Neutrophil (primary cell): Measurements from ENCODE around the gene EHD3.

ENCODE experiments used
- H3K27ac ChIP-seq: fragments of 200-600 bp; sonication (generic); 2 replicates; pipeline ENCODE4 v1.5.1; 2016; ENCODE audit warnings: mild to moderate bottlenecking, moderate library complexity
- H3K27me3 ChIP-seq: fragments of 200-600 bp; sonication (generic); 2 replicates; pipeline ENCODE4 v1.6.0; 2016; ENCODE audit warnings: mild to moderate bottlenecking
- H3K36me3 ChIP-seq: fragments of 200-600 bp; sonication (generic); 2 replicates; pipeline ENCODE4 v1.5.1; 2017
- H3K4me1 ChIP-seq, 2 experiments: fragments of 200-600 bp in 1 of 2; sonication (generic) in 1 of 2; 1 replicate in 1 of 2; 2 replicates in 1 of 2; pipeline versions ENCODE4 v1.5.1 to v1.6.1; 2013 to 2016; ENCODE audit warnings: low read depth in 1 of 2, low read length in 1 of 2, mild to moderate bottlenecking in 1 of 2, moderate library complexity in 1 of 2; ENCODE audit not compliant: control insufficient read depth in 1 of 2, insufficient read depth in 1 of 2
- H3K4me3 ChIP-seq, 2 experiments: fragments of 200-600 bp in 1 of 2; sonication (generic) in 1 of 2; 1 replicate in 1 of 2; 2 replicates in 1 of 2; pipeline ENCODE4 v1.5.1; 2013 to 2016; ENCODE audit warnings: low read depth in 1 of 2, low read length in 1 of 2, mild to moderate bottlenecking in 1 of 2, moderate library complexity in 1 of 2
- H3K9me3 ChIP-seq: fragments of 200-600 bp; sonication (generic); 2 replicates; pipeline ENCODE4 v1.5.1; 2016
- TF ChIP-seq, protein P1 (sequence below): fragments of 200-600 bp; sonication (generic); IDR thresholded peaks from 2 replicates; pipeline ENCODE4 v1.5.1; 2016; ENCODE audit warnings: antibody characterized with exemption

EHD3 gene

DNA sequence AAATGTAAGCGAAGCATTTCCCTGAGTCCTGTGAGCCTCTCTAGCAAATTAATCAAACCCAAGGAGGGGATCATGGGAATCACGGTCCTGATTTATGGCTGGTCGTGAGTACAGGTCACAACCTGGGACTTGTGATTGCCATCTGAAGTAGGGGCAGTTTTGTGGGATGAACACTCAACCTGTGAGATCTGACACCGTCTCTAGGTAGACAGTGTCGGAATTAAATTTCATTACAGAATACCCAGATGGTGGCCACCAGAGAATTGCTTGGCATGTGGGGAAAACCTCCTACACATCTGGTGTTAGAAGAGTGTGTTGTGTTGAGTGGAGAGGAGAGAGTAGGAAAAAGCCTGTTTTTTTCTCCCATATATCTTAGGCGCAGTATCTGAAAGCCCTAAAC, 29.2 kb upstream of the EHD3 start:
- H3K9me3 ChIP-seq: no peaks in the 10 kb centered on the region
- TF ChIP-seq, protein P1, sequence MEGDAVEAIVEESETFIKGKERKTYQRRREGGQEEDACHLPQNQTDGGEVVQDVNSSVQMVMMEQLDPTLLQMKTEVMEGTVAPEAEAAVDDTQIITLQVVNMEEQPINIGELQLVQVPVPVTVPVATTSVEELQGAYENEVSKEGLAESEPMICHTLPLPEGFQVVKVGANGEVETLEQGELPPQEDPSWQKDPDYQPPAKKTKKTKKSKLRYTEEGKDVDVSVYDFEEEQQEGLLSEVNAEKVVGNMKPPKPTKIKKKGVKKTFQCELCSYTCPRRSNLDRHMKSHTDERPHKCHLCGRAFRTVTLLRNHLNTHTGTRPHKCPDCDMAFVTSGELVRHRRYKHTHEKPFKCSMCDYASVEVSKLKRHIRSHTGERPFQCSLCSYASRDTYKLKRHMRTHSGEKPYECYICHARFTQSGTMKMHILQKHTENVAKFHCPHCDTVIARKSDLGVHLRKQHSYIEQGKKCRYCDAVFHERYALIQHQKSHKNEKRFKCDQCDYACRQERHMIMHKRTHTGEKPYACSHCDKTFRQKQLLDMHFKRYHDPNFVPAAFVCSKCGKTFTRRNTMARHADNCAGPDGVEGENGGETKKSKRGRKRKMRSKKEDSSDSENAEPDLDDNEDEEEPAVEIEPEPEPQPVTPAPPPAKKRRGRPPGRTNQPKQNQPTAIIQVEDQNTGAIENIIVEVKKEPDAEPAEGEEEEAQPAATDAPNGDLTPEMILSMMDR: no peak

DNA sequence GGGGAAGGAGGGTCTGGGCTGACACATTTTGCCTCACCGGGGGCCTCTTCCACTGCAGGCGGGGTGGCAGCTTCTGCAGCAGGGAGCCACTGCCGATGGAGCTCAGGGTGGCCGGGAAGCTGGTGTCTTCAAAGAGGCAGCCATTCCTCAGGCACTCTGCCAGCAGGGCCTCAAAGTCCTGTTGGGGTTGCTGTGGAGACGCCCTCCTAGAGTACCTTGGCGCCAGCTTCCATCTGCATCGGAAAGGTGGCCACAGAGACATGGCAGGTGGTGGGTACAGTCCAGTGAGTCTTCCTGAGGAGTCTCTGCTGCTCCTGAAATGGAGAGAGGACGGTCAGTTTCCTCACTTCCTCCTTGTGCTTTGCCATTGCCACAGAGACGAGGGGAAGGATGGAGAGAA, 28.8 kb upstream of the EHD3 start:
- Histone ChIP-seq H3K27ac (no peak overlapping the region), H3K4me1 (no peaks in the 10 kb centered on the region), H3K36me3 (no peaks in the 10 kb centered on the region), H3K4me3 (no peak overlapping the region), H3K9me3 (no peaks in the 10 kb centered on the region), H3K27me3 (no peaks in the 10 kb centered on the region)
- TF ChIP-seq, protein P1: no peak

More for the DNA sequence above, 29.2 kb upstream of the EHD3 start:
- no peak overlapping the region for H3K27ac ChIP-seq
- H3K4me1 ChIP-seq: no peaks in the 10 kb centered on the region
- no peaks in the 10 kb centered on the region for H3K36me3 ChIP-seq
- H3K27me3 ChIP-seq: no peaks in the 10 kb centered on the region
- no peak overlapping the region for H3K4me3 ChIP-seq

DNA sequence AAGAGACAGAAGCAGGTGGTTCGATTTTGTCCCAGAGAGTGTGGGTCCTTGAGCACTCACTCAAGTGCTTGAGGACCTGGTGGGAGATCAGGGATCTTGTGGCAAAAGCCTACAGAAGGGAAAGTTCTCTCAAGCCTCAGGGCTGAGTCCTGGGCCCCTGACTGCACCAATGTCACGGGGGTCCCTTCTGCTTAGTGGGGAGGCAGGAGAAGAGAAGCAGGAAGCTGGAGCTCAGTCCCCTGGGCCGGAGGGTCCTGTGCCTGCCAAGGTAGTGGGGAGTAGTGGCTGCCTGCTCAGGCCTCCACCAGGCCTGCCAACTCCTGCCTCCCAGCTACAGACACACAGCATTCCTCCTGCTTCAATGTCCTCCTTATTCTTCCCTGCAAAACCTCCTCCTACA, 28.3 kb upstream of the EHD3 start:
- TF ChIP-seq, protein P1: no peak
- Histone ChIP-seq H3K27ac (no peak overlapping the region), H3K4me3 (no peak overlapping the region), H3K27me3 (no peaks in the 10 kb centered on the region), H3K4me1 (no peaks in the 10 kb centered on the region), H3K36me3 (no peaks in the 10 kb centered on the region), H3K9me3 (no peaks in the 10 kb centered on the region)

DNA sequence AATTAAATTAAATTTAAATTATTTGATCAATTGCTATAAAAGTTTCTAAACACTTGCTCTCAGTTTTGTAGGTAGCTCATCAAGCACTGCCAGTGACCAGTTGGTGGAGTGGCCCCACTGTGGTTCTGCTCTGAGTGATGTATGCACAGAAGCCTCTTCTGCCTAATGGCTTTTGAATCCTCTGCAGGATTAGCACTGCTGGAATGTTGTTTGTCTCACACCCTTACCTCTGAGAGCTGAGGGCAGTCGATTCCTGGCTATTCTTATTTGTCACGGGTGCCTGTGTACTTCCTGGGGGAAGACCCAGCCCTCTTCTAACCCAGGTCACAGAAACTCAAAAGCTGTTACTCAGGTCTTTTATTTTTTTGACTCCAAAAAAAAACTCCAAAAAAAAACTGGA, 26.2 kb upstream of the EHD3 start:
- Histone ChIP-seq H3K9me3 (no peaks in the 10 kb centered on the region), H3K27me3 (no peaks in the 10 kb centered on the region), H3K4me3 (no peak overlapping the region), H3K27ac (no peak overlapping the region), H3K36me3 (no peaks in the 10 kb centered on the region), H3K4me1 (no peaks in the 10 kb centered on the region)
- TF ChIP-seq, protein P1: no peak

DNA sequence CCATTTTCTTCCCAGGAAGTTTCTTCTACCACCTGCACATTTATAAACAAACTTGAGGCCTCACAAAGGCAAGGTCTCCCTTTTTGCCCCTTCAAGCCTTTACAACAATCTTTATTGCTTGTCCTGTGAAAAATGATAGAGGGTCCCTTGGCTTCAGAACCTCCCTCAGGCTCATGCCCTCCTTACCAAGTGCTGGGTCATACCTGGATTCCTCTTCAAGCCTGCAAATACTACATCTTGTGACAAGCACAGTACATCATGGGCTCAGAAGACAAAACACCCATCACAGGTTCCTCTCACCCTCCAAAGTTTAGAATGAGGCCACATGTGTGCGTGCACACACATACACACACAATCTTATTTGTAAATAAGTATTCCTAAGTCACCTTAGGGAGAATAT, 25.7 kb upstream of the EHD3 start:
- Histone ChIP-seq H3K27me3 (no peaks in the 10 kb centered on the region), H3K9me3 (no peaks in the 10 kb centered on the region), H3K36me3 (no peaks in the 10 kb centered on the region), H3K27ac (no peak overlapping the region), H3K4me1 (no peaks in the 10 kb centered on the region), H3K4me3 (no peak overlapping the region)
- TF ChIP-seq, protein P1: no peak
